Measurements from ENCODE around the gene YWHAH.

The YWHAH gene

DNA sequence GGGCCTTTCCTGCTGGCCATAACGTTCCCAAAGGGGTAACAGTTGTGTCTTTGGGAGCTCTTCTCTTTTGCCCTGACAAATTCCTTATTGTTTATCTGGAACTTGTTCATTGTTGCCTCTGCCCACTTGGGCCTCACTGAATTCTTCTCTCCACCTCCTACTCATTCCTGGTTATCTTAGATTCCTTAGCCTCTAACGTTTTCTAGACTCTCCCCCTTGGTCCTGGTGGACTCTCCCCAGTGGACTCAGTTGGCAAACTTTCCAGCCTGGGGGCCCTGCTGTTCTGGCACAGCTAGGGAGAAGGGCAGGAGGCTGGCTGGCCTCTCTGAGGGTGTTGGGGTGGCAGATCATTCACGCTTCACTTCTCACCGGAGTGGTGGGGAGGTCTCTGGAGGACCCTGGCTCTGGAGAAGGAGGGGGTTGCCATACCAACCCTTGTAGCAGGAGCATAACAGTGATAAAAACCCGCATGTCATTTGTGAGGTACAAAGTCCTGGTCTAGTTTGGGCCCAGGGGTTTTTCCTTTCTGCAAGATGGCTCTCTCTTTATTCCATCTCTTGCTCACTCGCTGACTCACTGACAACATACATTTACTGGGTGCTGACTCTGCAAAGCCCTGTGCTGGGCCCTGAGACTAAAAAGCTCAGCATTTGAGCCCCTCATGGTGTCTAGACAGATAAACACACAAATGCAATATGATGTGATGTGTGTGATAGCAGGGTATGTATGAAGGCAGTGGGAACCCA is 39.7 kb downstream of the YWHAH start:
- DNase-seq: no peak

DNA sequence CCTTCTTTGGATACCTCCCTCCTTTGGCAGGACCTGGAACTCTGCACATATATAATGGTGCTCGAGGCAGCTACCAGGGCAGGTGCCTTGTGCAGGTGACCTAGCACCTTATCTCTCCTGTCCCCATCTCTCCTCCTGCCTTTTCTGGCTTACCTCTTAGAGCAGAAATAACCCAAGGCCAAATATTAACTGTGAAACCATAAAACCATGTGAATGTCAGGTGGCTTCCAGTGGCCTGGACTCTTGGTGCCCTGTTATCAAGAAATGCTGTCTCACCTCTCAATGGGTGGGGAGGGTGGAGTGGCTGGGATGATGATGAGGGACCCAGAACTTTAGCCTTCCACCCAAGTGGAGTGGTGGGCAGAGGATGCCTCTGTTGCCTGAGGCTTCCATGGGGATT is 42.9 kb downstream of the YWHAH start:
- DNase-seq: no peak

DNA sequence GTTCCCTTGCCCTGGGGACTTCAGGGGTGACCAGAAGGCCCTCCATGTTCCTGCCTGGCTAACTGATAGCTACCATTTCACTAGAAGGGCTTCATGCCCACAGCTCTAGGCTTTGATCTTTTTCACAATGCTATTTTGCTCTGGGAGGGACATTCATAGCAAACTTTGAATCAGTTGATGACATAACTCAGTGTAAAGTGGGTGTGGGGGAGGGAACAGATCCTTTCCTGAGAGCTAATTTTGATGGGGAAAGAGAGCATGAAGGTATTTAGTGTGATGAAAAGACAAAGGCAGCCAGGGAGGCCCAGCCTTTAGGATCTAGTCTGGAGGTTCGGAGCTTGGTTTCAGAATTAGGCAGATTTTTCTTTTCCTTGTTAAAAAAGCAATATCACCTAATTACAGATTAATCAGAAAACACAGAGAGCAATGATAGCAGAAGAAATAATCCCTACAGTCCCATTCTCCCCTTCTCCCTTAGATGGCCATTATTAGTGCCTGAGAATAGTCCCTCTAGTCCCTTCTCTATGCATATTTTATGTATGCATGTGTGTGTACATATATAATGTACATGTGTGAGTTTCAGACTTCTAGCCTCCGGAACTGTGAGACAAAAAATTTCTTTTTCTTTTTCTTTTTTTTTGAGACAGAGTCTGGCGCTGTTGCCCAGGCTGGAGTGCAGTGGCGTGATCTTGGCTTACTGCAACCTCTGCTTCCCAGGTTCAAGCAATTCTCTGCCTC is 46.9 kb downstream of the YWHAH start:
- no peak for DNase-seq

DNA sequence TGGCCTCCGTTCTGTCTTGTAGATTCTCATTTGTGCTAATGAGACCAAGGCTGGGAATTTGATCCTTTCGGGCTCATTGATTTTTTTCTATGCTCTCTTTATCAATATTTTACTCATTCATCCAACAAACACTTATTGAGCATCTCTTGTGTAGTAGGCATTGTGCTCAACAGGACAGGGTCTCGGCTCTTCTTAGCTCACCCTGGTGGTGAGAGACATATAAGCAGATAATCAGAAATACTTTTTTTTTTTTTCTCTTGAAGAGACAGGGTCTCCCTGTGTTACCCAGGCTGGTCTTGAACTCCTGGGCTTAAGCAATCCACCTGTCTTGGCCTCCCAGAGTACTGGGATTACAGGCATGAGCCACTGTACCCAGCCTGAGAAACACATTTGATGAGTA is 50.7 kb downstream of the YWHAH start:
- DNase-seq: no peak

DNA sequence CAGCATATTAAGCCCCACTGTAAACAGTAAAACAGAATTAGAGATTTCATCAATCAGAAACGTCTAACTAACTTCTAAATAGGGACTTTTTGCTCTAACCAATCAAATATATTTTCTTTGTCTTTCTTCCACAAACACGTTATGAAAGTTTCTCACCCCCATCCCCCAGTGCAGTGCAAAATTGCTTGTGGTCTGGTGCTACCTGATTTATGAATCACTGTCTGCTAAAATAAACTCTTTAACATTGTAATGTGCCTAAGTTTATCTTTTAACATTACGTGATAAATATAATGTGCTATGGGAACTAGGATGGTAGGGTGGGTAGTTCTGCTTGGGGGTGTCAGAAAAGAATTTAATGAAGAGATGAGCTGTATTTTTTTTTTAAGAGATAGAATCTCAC is 51.5 kb downstream of the YWHAH start:
- DNase-seq: no peak

DNA sequence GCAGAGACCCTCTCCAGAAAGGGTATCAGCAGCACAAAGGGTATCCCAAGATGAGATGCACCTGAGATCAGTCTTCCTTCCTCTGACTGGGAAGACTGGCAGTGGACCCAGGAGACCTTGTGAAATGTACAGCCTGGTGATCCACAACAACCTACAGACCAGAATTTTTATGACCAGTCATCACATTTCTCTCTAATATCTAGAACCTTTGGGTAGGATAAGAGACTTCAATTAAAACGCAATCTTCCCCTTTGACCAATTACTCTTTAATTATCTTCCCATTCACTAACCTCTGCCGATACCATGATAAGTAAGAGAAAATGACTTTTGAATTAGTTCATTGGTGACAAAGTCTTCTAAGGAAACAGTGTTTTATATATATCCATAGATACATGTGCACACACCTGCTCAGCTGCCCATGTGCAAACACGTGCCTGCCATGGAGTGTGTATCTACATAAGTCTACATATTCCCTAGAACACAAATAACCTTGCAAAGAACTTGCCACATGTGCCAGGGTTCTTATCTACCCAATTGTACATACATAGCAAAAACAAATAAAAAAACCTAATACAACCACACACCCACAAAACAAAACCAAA is 54.5 kb downstream of the YWHAH start:
- DNase-seq: no peak

DNA sequence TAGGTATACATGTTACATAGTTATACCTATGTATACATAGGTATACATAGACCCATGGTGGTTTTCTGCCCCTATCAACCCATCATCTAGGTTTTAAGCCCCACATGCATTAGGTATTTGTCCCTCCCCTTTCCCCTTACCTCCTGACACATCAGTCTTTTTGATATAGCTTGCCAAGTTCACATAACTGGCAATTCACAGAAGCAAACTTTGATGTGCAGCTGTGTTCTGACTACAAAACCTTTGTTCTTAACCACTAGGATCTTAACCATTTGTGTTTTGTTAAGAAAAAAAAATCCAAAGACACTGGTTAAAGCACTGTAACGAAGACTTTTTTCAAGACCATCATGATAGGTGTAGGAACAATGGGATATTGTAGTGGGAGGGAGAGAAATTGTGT is 55.8 kb downstream of the YWHAH start:
- DNase-seq: no peak

DNA sequence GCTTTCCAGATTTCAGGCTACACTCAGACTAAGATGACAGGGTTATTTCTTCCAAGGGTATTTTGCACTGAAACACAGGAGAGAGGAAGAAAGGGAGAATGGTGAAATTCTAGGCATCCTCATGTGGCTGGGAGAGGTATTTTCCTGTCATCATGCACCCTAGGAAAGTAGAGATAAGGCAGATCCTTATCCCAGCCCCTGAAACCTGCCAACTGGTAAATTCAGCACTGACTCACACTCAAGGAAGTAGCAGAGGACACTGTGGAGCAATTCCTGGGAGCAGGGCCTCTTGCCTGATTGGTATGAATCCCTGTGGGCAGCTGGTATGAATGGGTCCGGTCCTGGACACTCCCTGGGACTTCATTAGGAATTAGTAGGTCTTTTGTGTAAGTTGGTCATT is 61.1 kb downstream of the YWHAH start:
- DNase-seq: no peak
